ENCODE results near the gene CPNE8.

- TF ChIP-seq, protein P1, sequence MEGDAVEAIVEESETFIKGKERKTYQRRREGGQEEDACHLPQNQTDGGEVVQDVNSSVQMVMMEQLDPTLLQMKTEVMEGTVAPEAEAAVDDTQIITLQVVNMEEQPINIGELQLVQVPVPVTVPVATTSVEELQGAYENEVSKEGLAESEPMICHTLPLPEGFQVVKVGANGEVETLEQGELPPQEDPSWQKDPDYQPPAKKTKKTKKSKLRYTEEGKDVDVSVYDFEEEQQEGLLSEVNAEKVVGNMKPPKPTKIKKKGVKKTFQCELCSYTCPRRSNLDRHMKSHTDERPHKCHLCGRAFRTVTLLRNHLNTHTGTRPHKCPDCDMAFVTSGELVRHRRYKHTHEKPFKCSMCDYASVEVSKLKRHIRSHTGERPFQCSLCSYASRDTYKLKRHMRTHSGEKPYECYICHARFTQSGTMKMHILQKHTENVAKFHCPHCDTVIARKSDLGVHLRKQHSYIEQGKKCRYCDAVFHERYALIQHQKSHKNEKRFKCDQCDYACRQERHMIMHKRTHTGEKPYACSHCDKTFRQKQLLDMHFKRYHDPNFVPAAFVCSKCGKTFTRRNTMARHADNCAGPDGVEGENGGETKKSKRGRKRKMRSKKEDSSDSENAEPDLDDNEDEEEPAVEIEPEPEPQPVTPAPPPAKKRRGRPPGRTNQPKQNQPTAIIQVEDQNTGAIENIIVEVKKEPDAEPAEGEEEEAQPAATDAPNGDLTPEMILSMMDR (IDR thresholded peaks at IDR 0.05; ENCODE audit: poor library complexity), result no peak
- TF ChIP-seq EZH2 (IDR thresholded peaks at IDR 0.05; ENCODE audit: borderline replicate concordance) (no peak), EZH2phosphoT487 (IDR thresholded peaks at IDR 0.05; ENCODE audit: low read depth, severe bottlenecking, unreplicated experiment) (no peak)
Measured at GRCh38 chr12:38890102-38890855, 15.1 kb downstream of the CPNE8 start.

All from hepatocyte (in vitro differentiated cells).